Muscle of leg (tissue), 11 donors: ENCODE data around the gene NFATC2. TPM values are rescaled to one million over a fixed set of nuclear protein-coding genes. Genes with fewer than 3 reads are reported as not detected.

Source experiments
- DNase-seq: peaks from one replicate; pipeline ENCODE4 v3.0.0; 2013
- H3K27ac ChIP-seq: one replicate; pipeline ENCODE4 v1.5.1; 2013; ENCODE audit warnings: mild to moderate bottlenecking, low read length, control low read depth
- H3K27me3 ChIP-seq: one replicate; pipeline ENCODE4 v1.6.1; 2013; ENCODE audit warnings: low read length; ENCODE audit not compliant: control insufficient read depth, insufficient read depth
- H3K36me3 ChIP-seq: one replicate; pipeline ENCODE4 v1.6.1; 2013; ENCODE audit warnings: low read length; ENCODE audit not compliant: control insufficient read depth, insufficient read depth
- H3K4me1 ChIP-seq: one replicate; pipeline ENCODE4 v1.6.1; 2013; ENCODE audit warnings: low read length; ENCODE audit not compliant: control insufficient read depth, insufficient read depth
- H3K4me3 ChIP-seq: one replicate; pipeline ENCODE4 v1.5.1; 2013; ENCODE audit warnings: low read length, control low read depth
- H3K9me3 ChIP-seq: replicated peaks from 2 replicates; pipeline ENCODE4 v1.6.1; 2013; ENCODE audit warnings: low read depth, low read length; ENCODE audit not compliant: control insufficient read depth
- WGBS: methylation state at CpG from one replicate; pipeline ENCODE4 v1.1.5; 2013; ENCODE audit warnings: missing lambda C conversion rate; ENCODE audit not compliant: insufficient coverage; 5-methylcytosine and 5-hydroxymethylcytosine counted together
- polyA plus RNA-seq, 8 donors: library from polyadenylated mRNA; unstranded; fragments of 120-200 nt; gene quantifications; one replicate each; pipeline versions ENCODE4 v1.2.1 to v1.2.3, GENCODE V29; 2013; ENCODE audit warnings: inconsistent platforms in 1 of 8, low replicate concordance in 1 of 8; ENCODE audit not compliant: insufficient read length in 8 of 8, insufficient read depth in 1 of 8
- total RNA-seq: library from RNA; stranded (reverse); fragments of 120-200 nt; gene quantifications from one replicate; pipeline ENCODE4 v1.2.4, GENCODE V29; 2013

NFATC2 gene
- total and polyA plus RNA-seq, 9 donors = 3.8 to 8.3 (median 5.7) TPM

- H3K36me3 ChIP-seq = peaks cover 10% of the 10 kb centered on the region
- WGBS = 85% methylated on average over 3 of the region's 6 CpGs
- no peak overlapping the region for H3K27ac ChIP-seq
- no peak overlapping the region for H3K4me3 ChIP-seq
- peaks cover 21% of the 10 kb centered on the region for H3K4me1 ChIP-seq
- H3K9me3 ChIP-seq = no peaks in the 10 kb centered on the region
- no peaks in the 10 kb centered on the region for H3K27me3 ChIP-seq
- no peak for DNase-seq
Measured at GRCh38 chr20:51399006-51399890, 143.3 kb downstream of the NFATC2 start.

- peaks cover 26% of the 10 kb centered on the region for H3K4me1 ChIP-seq
- no peak overlapping the region for H3K27ac ChIP-seq
- no CpG with 5 or more reads among the region's 4 CpGs for WGBS
Measured at GRCh38 chr20:51398552-51398951, 144.0 kb downstream of the NFATC2 start.

DNA sequence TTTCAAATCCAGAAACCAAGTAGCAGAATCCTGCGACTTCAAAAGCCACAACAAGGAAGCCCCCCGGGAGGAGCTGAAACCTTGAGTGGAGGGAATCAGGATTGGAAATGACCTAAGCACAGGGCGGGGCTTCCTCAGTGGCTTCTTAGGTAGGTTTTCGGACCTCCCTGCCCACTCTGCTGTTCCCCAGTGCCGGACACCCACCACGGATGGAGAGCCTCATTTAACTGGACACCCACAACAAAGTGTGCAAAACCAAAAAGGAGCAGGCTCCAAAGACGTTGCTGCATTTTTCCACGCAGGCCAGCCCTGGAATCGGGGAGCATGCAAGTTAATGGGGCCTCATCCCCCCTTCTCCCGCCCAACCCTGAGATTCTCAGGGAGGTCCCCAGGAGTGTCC lies 144.4 kb downstream of the NFATC2 start:
- WGBS = 64% methylated on average over 5 of the region's 10 CpGs
- Histone ChIP-seq H3K27ac (no peak overlapping the region), H3K4me1 (peaks cover 29% of the 10 kb centered on the region), H3K9me3 (no peaks in the 10 kb centered on the region), H3K27me3 (no peaks in the 10 kb centered on the region), H3K36me3 (peaks cover 4% of the 10 kb centered on the region), H3K4me3 (no peak overlapping the region)
- DNase-seq = no peak

More at GRCh38 chr20:51398552-51398951, 144.0 kb downstream of the NFATC2 start:
- peaks cover 5% of the 10 kb centered on the region for H3K36me3 ChIP-seq
- no peaks in the 10 kb centered on the region for H3K9me3 ChIP-seq
- no peak for DNase-seq
- no peak overlapping the region for H3K4me3 ChIP-seq
- H3K27me3 ChIP-seq = no peaks in the 10 kb centered on the region

DNA sequence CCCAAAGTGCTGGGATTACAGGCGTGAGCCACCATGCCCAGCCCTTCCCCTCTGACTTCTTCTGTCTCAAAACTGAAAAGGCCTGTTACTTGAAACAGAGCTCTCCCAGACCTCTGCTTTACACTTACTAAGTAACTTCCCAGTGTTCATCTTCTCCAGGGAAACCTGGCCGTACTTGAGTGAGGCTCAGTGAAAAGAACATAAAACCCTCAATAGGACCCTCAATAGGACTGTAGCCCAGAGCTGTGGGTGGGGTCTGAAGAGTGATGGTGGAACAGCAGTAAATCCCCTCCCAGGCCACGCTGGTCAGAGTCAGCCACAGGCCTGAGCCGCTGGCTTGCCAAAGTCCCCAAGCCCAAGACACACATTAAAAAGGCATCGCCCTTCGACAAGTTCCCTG lies 145.4 kb downstream of the NFATC2 start:
- Histone ChIP-seq H3K9me3 (no peaks in the 10 kb centered on the region), H3K4me3 (no peak overlapping the region), H3K4me1 (peaks cover 35% of the 10 kb centered on the region), H3K27me3 (no peaks in the 10 kb centered on the region), H3K36me3 (peaks cover 6% of the 10 kb centered on the region), H3K27ac (no peak overlapping the region)
- 100% methylated on average over 1 of the region's 6 CpGs for whole genome bisulfite sequencing
- DNase-seq = peak; percentile 32

GRCh38 chr20:51396365-51396909 lies 146.1 kb downstream of the NFATC2 start:
- no peaks in the 10 kb centered on the region for H3K27me3 ChIP-seq
- no peak overlapping the region for H3K27ac ChIP-seq
- no peak for DNase-seq
- peaks cover 6% of the 10 kb centered on the region for H3K36me3 ChIP-seq
- H3K4me1 ChIP-seq = peaks cover 35% of the 10 kb centered on the region
- 77% methylated on average over 4 of the region's 7 CpGs for WGBS
- no peaks in the 10 kb centered on the region for H3K9me3 ChIP-seq
- H3K4me3 ChIP-seq = no peak overlapping the region

DNA sequence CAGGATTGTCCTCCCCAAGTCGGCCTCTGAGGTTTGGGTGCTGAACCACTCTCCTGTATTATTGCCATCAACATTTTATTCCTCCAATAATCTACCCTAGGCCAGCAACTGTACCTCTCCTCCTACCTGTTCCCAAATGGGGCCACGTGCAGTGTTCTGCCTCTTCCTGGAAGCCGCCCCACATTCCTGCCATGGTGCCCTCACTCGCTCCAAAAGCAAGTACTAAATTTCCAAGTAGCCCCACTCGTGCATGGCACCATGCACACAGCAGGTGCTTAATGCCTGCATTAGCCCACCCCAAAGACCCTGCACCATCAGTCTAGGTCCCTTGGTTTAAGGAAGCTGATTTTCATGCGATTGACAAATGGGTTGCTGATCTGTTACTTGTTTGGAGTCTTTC lies 147.8 kb downstream of the NFATC2 start:
- 90% methylated on average over 4 of the region's 6 CpGs for WGBS
- no peak overlapping the region for H3K27ac ChIP-seq
- peaks cover 39% of the 10 kb centered on the region for H3K4me1 ChIP-seq
- H3K36me3 ChIP-seq = peaks cover 11% of the 10 kb centered on the region
- no peak for DNase-seq
- H3K9me3 ChIP-seq = no peaks in the 10 kb centered on the region
- H3K4me3 ChIP-seq = no peak overlapping the region
- no peaks in the 10 kb centered on the region for H3K27me3 ChIP-seq

DNA sequence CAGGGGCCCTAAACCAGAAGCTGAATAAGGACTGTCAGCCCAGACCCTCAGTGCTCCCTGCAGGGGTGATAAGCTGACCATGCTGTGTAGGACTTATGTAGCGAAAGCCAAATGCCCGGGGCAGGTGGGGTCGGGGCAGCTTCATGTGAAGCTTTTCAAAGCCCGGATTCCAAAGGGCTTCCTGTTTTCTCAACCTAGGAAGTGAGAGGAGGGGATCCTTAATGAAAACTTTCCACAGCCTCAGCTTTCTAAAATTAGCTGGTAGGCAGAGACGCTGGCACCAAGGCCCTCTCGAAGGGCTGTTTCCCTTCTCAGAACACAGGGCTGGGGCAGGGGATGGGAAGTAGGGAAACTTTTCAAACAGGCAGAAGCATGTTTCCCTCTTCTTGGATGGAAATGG lies 148.9 kb downstream of the NFATC2 start:
- peaks cover 40% of the 10 kb centered on the region for H3K4me1 ChIP-seq
- no peaks in the 10 kb centered on the region for H3K27me3 ChIP-seq
- DNase-seq = peak; percentile 73
- H3K27ac ChIP-seq = no peak overlapping the region
- WGBS = 30% methylated on average over 3 of the region's 6 CpGs
- no peak overlapping the region for H3K4me3 ChIP-seq
- peaks cover 11% of the 10 kb centered on the region for H3K36me3 ChIP-seq
- no peaks in the 10 kb centered on the region for H3K9me3 ChIP-seq

DNA sequence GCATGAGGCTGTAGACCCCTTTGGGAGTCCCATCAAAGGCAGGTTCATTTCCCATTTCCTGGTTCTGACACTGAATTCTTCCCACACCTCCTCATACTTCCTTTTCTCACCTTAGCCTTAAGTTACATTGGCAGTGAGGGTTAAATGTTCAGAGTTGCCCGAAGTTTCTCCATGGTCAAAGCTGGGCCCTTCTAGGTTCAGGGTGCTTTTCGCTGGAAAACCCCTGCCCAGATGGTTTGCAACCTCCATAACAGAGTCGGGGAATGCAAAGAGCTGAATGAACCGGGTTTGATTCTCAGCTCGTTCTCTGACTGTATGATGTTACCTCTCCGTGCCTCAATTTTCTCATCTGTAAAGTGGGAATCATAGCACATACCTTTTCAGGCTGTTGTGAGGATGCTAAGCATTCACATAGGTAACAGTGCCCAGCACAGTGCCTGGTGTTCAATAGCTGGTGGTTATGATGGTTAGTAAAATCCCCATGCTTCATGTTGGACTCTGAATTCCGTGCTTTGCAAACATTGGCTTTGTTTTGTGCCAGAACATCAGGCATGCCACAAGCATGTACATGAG lies 149.8 kb downstream of the NFATC2 start:
- DNase-seq = no peak

DNA sequence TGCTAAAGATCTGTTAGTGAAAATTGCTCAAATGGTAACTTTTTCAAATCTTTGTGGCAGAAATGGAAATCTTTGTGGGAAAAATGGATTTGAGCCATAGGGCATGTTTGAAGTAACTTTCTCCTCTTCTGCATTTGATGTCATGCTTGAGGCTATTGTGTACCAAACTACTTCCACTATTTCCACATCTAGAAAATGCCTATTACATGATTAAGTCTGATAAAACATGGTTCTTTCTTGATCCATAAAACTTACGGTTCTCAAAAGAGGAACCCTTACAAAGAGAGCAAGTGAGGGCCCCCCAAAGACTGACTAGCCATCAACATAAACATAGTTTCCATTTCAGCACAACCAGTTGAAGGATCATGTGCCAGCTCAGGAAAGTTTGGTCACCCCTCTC lies 150.6 kb downstream of the NFATC2 start:
- Histone ChIP-seq H3K36me3 (peaks cover 11% of the 10 kb centered on the region), H3K27ac (no peak overlapping the region), H3K9me3 (no peaks in the 10 kb centered on the region), H3K4me3 (no peak overlapping the region), H3K27me3 (no peaks in the 10 kb centered on the region), H3K4me1 (peaks cover 28% of the 10 kb centered on the region)
- no CpG with 5 or more reads among the region's 1 CpG for WGBS
- no peak for DNase-seq

More for the DNA sequence above, 149.8 kb downstream of the NFATC2 start:
- Histone ChIP-seq H3K9me3 (no peaks in the 10 kb centered on the region), H3K4me1 (peaks cover 34% of the 10 kb centered on the region), H3K27ac (no peak overlapping the region), H3K36me3 (peaks cover 11% of the 10 kb centered on the region), H3K27me3 (no peaks in the 10 kb centered on the region), H3K4me3 (no peak overlapping the region)
- WGBS = 91% methylated on average over 4 of the region's 7 CpGs

DNA sequence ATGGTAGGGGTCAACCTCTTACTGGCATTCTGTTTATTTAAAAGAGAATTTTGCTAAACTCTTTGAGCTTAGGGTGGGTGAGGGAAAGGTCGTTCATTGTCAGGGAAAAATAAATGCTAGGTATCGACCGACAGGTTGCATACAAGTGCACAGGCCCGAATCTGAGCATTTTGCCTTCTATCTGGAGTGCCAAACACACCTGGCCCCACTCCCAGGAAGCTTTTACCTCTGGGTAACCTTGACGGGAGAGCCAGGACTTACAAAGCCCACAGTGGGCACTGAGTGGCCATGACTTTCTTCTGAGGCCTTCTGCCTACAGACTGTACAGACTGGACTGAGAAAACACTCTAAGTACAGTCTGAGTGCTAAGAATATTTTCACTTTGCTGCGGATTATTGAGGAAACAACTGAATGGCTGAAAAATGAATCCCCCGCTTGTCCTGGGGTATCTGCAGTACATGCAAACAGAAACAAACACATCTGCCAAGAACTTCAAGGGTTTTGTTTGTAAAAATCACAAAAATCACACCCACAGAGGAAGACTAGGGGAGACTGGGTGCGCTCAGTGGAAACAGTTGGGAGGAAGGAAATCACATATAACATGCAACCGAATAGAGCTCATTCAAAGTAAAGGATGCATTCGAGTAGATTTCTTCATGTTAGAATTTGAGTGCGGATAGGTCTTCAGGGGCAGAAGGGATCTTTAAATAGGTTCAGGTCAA lies 152.8 kb downstream of the NFATC2 start:
- 83% methylated on average over 4 of the region's 11 CpGs for WGBS
- peak overlapping the region; percentile 54 for H3K27ac ChIP-seq

More for the DNA sequence above, 152.8 kb downstream of the NFATC2 start:
- peaks cover 10% of the 10 kb centered on the region for H3K36me3 ChIP-seq
- H3K4me3 ChIP-seq = no peak overlapping the region
- no peaks in the 10 kb centered on the region for H3K9me3 ChIP-seq
- no peak for DNase-seq
- H3K27me3 ChIP-seq = no peaks in the 10 kb centered on the region
- peaks cover 24% of the 10 kb centered on the region for H3K4me1 ChIP-seq
